GM19193 (cell line): ENCODE data around the gene TDRD7.

Experiments
- POLR2A ChIP-seq: IDR thresholded peaks from 4 replicates; pipeline ENCODE4 v1.6.1; 2011; ENCODE audit not compliant: insufficient read depth, insufficient read length; ENCODE audit errors: extremely low read depth

TDRD7 gene

DNA sequence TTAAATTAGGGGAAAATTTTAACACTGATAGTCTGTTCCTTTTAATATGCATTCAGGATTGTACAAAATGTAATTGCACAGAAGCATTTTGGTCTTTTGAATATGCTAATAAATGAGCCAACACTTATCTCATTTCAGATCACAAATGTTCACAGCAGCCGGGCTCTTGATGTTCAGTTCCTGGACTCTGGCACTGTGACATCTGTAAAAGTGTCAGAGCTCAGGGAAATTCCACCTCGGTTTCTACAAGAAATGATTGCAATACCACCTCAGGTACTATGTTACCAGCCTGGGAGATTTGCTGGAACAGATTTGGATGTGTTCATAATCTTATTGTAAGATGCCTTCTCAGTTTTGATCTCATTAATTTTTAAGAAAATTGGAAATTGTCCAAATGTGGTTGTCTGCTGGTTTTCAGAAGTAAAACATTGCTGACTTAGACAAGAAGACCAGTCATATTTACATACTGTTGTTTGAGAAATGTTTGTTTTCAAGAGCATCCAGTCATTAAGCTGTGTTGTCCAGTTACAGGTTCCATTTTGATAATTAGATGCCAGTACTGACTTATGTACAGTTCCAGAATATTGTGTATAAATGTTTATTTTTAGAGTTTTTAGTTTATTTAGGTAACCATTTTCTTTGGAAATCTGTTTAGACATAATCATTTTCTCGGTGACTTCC lies 66.5 kb downstream of the TDRD7 start:
- no peak for TF ChIP-seq POLR2A

DNA sequence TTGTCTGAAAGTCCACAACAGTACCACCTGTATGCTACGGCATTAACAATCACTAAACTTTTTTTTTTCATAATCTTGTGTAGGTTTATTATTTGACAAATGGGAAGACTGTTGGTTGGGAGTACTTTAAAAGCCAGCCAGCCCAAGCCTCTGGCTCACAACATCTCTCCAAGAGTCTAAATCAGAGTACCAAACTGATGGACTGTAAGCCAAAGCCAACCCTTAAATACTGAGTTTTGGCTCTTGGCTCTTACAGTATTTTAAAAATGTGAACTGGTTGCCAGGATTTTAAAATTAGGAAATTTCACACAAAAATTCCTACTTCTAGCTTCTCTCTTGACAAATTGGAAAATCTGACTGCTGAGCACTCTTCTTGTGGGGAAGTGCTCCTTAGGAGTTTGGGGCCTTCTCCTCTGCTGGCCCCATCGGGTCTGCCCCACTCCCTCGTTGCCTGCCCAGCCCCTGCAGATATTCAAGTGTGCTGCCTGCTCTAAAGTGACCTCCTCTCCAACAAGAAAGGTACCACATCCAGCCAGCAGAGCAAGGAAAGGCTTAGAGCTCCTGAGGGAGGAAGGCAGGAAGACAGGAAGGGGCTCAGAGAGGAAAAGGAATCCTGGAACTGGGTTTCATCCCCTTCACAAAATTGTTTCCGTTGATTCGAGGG lies 67.7 kb downstream of the TDRD7 start:
- no peak for TF ChIP-seq POLR2A

DNA sequence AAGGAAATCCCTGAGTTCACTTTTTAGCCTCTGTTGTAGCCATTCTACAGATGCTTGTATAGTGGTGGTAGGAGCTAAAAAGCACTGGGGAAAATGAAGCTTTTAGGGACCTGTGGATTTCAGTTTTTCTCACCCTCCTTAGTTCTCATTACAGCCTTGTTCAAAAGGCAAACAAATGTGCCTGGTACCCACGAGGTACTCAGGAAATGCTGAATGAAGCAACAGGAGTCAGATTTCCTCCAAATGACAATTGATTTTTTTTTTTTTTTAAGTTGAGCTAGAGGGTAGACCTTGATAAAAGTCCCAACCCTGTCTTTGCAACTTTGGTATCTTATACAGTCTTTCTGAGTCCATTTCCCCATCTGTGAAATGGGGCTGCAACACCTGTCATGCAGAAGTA lies 68.3 kb downstream of the TDRD7 start:
- no peak for TF ChIP-seq POLR2A

DNA sequence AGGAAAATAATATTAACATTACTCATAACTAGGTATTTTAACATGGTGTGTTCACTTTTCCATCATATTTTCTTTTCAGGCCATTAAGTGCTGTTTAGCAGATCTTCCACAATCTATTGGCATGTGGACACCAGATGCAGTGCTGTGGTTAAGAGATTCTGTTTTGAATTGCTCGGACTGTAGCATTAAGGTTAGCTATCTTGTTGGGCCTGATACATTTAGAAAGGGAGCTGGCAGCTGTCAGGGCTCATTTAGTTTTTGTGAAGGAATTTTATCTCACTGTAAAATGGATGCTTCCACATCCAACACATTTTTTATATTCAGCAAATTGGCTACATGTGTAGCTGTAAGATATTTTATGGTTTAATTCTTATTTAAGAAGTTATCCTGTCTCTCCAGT lies 68.9 kb downstream of the TDRD7 start:
- no peak for TF ChIP-seq POLR2A

DNA sequence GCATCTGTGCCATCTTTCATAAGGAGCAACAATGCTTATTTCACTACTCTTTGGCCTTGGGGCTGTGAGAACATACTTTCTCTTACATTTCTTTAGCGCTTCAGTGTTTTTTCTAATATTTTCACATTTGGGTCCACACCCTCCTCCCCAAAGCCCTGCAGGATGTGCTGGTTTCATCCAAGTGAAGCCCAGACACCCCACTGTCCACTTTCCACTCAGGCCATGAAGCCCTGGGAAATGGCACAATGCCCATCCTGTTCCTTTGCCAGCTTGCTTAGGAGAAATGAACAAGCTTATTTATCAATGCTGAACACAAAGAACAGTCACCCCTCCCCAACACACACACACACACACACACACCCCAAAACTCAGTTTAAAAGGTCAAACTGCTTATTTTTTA lies 72.2 kb downstream of the TDRD7 start:
- TF ChIP-seq POLR2A = no peak

DNA sequence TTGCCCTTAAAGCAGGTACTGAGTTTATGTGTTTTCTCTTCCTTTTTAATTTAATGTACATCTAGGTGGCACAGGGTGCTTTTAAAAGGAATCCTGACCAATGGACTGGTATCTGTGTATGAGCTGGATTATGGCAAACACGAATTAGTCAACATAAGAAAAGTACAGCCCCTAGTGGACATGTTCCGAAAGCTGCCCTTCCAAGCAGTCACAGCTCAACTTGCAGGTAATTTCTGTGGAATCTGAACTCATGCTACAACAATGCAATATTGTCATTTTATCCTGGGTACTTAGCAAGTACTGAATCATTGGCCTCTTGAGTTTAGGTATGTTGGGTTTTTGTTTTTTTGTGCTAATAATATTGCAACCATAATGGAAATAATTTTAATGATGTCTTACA lies 75.2 kb downstream of the TDRD7 start:
- TF ChIP-seq POLR2A = no peak

DNA sequence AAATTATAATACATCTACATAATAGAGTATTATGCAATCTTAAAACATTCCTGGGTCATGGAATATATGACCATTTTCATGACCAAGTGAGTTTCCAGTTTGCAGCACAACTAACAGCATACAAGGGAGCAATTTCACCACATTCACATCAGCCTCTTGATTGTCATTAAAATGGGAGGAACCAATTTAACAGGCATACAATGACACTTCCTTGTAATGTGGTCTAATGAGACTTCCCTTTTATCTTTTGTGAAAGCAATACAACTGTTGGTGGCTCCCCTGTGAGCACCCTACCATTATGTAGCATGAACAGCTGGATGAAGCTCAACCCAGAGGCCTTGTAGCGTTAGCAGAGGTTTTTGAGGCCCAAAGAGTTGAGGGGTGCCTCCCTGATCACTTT lies 76.0 kb downstream of the TDRD7 start:
- TF ChIP-seq POLR2A = no peak

DNA sequence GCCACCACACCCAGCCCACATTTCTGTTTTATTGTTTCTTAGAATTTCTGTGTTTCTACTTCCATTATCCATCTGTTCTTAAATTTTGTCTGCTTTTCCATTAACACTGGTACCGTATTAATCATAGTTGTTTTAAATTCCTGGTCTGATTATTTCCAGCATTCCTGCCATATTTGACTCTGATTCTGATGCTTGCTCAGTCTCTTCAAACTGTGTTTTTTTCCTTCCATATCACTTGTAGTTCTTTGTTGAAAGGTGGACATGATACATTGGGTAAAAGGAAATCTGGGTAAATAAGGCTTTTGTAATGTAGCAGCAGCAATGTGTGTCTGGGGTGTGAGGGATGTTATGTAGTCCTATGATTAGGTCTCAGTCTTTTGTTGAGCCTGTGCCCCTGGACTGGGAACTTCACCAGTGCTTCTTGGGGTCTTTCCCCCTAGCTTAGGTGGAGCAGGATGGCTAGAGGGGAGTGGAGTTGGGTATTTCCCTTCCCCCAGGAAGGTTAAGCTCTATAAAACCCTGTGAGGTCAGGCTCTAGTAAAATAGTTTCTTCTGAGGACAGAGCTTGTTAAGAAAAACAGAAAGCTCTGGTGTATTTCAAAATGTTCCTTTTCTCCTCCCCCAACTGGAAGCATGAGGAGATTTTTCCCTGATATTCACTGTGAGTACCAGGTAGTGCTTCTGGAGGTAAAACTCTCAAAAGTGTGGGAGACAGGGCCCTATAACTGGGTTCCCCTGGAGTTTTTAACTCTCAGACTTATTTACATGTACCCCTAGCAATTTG lies 79.5 kb downstream of the TDRD7 start:
- TF ChIP-seq POLR2A = no peak

DNA sequence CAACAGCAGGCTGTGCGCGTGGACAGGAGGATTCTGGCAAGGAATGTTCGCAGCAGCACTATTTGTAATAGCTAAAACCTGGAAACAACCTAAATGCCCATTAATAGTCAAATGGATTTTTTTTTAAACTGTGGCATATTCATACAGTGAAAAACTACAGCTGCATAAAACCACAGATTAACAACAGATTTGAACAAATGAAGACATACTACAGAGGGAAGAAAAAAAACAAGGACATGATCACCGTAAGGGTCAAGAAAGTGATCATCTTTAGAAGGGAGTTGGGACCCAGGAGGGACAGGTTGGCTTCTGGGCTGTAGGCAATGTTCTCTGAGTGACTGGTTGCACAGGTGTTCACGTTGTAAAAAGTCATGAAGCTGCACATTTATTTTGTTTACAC lies 88.4 kb downstream of the TDRD7 start:
- no peak for TF ChIP-seq POLR2A

DNA sequence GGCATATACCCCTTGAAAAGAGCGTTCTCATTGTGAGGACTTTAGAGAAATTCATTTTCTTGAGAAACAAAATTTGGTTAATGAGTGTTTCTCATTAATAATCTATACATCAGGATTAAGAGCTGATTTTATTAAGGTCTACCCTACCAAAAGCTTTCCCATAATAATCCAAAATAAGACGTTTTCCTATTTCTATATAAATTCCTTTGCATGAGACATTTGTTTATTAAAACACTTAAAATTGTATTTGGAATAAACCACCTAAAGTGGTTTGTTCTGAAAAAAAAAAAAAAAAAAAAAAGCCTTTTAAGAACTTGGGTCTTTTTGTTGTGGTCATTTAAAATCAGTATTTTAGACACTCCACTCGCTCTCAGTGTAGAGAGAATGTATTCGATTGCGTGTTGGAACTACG lies 88.9 kb downstream of the TDRD7 start:
- no peak for TF ChIP-seq POLR2A

DNA sequence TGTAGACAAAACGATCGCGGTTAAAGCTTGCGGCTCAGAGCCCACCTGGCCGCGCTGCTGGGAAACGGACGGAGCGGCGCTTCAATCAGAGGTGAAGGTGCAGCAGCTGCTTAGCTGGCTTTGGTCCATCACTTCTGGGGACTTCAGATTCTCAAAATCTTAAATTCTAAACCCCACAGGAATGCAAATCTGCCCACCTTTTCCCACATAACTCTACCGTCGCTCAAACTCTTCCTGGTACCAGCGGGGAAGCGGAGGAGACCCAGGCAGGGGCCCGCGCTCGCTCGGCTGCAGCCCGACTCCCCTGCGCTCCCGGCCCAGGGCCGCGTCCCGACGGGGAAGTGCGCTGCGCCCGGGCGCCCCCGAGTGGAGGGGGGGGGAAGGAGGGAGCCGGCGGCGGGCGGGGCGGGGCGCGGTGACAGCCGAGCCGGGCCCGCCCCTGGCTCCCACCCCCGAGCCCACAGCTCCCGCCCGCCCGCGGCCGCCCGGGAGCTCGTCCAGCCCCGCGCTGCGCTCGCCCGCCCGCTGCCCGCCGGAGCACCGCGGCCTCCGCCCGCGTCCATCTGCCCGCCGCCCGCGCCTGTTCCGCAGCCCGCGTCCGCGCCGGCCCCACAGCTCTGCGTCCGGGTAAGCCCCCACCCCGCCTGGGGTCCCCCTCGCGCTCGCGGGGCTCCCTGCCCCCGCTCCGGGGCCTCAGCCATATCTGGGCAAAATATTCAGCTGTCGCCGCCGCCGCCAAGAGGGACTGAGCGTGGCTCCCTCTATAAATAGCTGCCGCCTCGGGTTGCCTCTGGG lies 89.5 kb downstream of the TDRD7 start, which contains the start of gene TMOD1:
TMOD1 (plus strand) TSS at position 490 of the 795 bp plus-strand sequence. CDS start 22,523 bp downstream, outside the sequence.
- TF ChIP-seq POLR2A = no peak

DNA sequence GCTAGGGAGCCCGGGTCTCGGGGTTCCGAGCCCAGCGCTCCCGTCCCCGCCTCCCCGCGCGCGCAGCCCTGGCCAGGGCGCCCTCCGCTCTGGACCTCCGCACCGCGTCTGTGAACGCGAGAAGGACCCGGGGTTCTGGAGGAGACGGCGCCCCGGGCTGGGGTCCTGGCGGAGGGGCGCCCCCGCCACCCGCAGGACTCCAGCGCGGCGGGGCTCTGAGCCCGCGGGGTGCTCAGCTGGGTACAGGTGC lies 90.0 kb downstream of the TDRD7 start:
- no peak for TF ChIP-seq POLR2A

DNA sequence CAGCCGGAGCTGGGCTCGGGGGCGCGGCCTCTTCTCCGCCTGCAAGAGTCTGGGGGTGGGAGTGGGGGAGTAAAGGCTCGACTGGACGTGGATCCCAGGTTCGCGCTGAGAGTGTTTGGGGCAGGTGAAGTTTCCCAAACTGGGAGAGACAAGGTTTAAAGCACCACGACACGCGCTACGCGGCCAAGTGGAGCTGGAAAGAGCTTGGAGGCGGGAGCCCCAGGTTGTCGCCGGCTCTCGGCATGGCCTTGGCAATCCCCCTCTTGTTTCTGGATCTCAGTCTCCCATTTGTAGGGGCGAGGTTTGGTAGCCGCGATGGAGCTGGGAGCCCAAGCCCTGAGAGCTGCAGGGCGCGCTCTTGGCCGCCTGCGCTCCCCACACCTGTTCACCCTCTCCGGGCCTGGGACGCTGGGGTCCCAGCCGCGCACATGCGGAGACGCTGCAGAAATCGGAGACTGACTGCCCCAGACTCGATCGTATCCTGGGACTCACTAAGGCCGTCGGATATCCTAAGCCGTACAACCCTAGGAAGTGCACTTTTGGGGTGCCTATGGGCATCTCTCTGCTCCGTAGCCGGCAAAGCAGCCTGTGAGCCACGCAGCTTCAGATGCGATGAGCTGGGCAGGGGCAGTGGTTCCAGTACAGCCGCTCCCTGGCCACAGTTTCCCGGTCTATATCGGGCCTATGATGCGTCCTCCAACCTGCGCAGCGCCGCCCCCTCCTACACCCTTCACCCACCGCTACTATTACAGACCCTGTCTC lies 90.5 kb downstream of the TDRD7 start:
- TF ChIP-seq POLR2A = no peak
